Esophagus muscularis mucosa (tissue), 4 donors: ENCODE measurements around the gene SLAMF7. TPM values are rescaled to one million over a fixed set of nuclear protein-coding genes. Genes with fewer than 3 reads are reported as not detected.
"Not testable (repeated sequence)": the region's sequence is repeated elsewhere in the genome, so short reads cannot be mapped to it uniquely, and the experiment has no call there.

Source experiments
- DNase-seq: peaks from one replicate; pipeline ENCODE4 v3.0.0-alpha.2; 2017; ENCODE audit errors: extremely low spot score
- H3K27ac ChIP-seq, 4 donors: fragments of 200-600 bp; sonication (generic); replicated peaks in 1 of 4; 1 replicate in 3 of 4; 2 replicates in 1 of 4; pipeline ENCODE4 v1.5.1; 2016 to 2019; ENCODE audit warnings: mild to moderate bottlenecking in 1 of 4
- H3K27me3 ChIP-seq, 4 donors: fragments of 200-600 bp; sonication (generic); one replicate each; pipeline versions ENCODE4 v1.5.1 to v1.6.0; 2016 to 2019
- H3K36me3 ChIP-seq, 4 donors: fragments of 200-600 bp; sonication (generic); one replicate each; pipeline ENCODE4 v1.5.1; 2016 to 2019
- H3K4me1 ChIP-seq, 4 donors: fragments of 200-600 bp; sonication (generic); one replicate each; pipeline ENCODE4 v1.5.1; 2016 to 2019
- H3K4me3 ChIP-seq, 4 donors: fragments of 200-600 bp; sonication (generic); 1 replicate in 2 of 4; 2 replicates in 2 of 4; pipeline ENCODE4 v1.5.1; 2016 to 2019; ENCODE audit warnings: mild to moderate bottlenecking in 4 of 4, moderate library complexity in 1 of 4
- H3K9me3 ChIP-seq, 4 donors: fragments of 200-600 bp; sonication (generic); 1 replicate in 3 of 4; 2 replicates in 1 of 4; pipeline ENCODE4 v1.5.1; 2016 to 2019
- CTCF ChIP-seq, 3 experiments: fragments of 200-600 bp in 2 of 3; fragments of 450-650 bp in 1 of 3; sonication (generic) in 2 of 3; IDR thresholded peaks; one replicate each; pipeline ENCODE4 v1.5.1; 2017 to 2019; ENCODE audit warnings: antibody characterized with exemption in 3 of 3, mild to moderate bottlenecking in 2 of 3, moderate library complexity in 1 of 3
- EP300 ChIP-seq: sonication (generic); formaldehyde crosslinking; IDR thresholded peaks from one replicate; pipeline ENCODE4 v1.6.1; 2017; ENCODE audit warnings: antibody characterized with exemption
- POLR2A ChIP-seq: fragments of 450-650 bp; IDR thresholded peaks from one replicate; pipeline ENCODE4 v1.6.1; 2017; ENCODE audit warnings: antibody characterized with exemption, moderate library complexity, mild to moderate bottlenecking, low read depth
- POLR2AphosphoS5 ChIP-seq, 2 donors: sonication (generic); formaldehyde crosslinking; IDR thresholded peaks; one replicate each; pipeline ENCODE4 v1.6.1; 2017; ENCODE audit warnings: antibody characterized with exemption in 2 of 2
- WGBS: methylation state at CpG from one replicate; pipeline ENCODE4 v1.1.5; 2018; 5-methylcytosine and 5-hydroxymethylcytosine counted together
- intact Hi-C: fragments of 100-400 bp; cut with DNase I; formaldehyde crosslinking; loops from one replicate; pipeline ENCODE4 v1.15.1; 2023
- total RNA-seq, 4 donors: library from RNA; depleted of rRNA; stranded (reverse); fragments of >200 nt; gene quantifications; one replicate each; pipeline versions ENCODE4 v1.1.0 to v1.2.1, GENCODE V29; 2016

SLAMF7 gene
- total RNA-seq, 4 donors from 2014 or later, result 0.06 to 1.3 (median 0.47) TPM

DNA sequence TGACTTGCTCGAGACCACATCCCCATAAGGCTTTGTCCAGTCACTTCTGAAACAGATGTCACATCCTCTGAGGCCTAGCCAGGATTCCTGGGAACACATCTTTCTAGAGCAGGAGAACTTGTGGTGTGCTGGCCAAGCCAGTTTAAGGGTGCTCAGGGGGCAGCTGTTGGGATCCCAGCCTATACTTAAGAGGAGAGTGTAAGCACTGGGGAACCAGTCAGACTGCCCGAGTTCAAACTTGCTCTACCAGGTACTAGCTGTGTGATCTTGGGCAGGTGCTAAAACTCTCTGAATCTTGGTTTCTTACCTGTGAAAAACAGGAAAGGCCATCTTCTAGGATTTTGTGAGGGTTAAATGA is 41.3 kb downstream of the SLAMF7 start:
- Histone ChIP-seq H3K4me1 (no peaks in the 10 kb centered on the region), H3K9me3 (no peaks in the 10 kb centered on the region), H3K4me3 (no peak overlapping the region), H3K36me3 (no peaks in the 10 kb centered on the region), H3K27ac (no peak overlapping the region), H3K27me3 (peaks cover 0 to 2% (median 0%) of the 10 kb centered on the region in 4 donors)
- DNase-seq, result peak; percentile 72
- intact Hi-C loops, result no loop called here
- whole genome bisulfite sequencing, result 86% methylated on average over 1 of the region's 2 CpGs
- TF ChIP-seq CTCF (IDR thresholded peaks at IDR 0.05) (no peak), POLR2A (no peak), EP300 (no peak), POLR2AphosphoS5 (IDR thresholded peaks at IDR 0.05) (no peak)

- H3K4me1 ChIP-seq, result no peaks in the 10 kb centered on the region
- no peaks in the 10 kb centered on the region for H3K9me3 ChIP-seq
- no peak overlapping the region for H3K4me3 ChIP-seq
- intact Hi-C loops, result no loop called here
- H3K27me3 ChIP-seq, result no peaks in the 10 kb centered on the region
- no peaks in the 10 kb centered on the region for H3K36me3 ChIP-seq
- WGBS, result 82% methylated on average over 7 of the region's 8 CpGs
- TF ChIP-seq CTCF (IDR thresholded peaks at IDR 0.05) (no peak), POLR2A (no peak), POLR2AphosphoS5 (IDR thresholded peaks at IDR 0.05) (no peak), EP300 (no peak)
- peak; percentile 91 for DNase-seq
- no peak overlapping the region for H3K27ac ChIP-seq
Measured at GRCh38 chr1:160781186-160781766, 42.2 kb downstream of the SLAMF7 start.

GRCh38 chr1:160781914-160782689 is 43.1 kb downstream of the SLAMF7 start:
- Histone ChIP-seq H3K9me3 (no peaks in the 10 kb centered on the region), H3K36me3 (no peaks in the 10 kb centered on the region), H3K4me3 (no peak overlapping the region), H3K4me1 (no peaks in the 10 kb centered on the region), H3K27me3 (no peaks in the 10 kb centered on the region), H3K27ac (no peak overlapping the region)
- TF ChIP-seq CTCF (IDR thresholded peaks at IDR 0.05), result no peak
- no peak for TF ChIP-seq POLR2AphosphoS5 (IDR thresholded peaks at IDR 0.05)
- TF ChIP-seq POLR2A, result no peak
- no peak for TF ChIP-seq EP300
- DNase-seq, result no peak
- intact Hi-C loops, result no loop called here
- 84% methylated on average over 9 of the region's 9 CpGs for WGBS

- H3K4me1 ChIP-seq, H3K27me3 ChIP-seq, H3K4me3 ChIP-seq, H3K9me3 ChIP-seq, H3K36me3 ChIP-seq, intact Hi-C loops, DNase-seq, H3K27ac ChIP-seq: not testable (repeated sequence)
- 88% methylated on average over 24 of the region's 25 CpGs for WGBS
Measured at GRCh38 chr1:160782988-160783765, 44.1 kb downstream of the SLAMF7 start.

DNA sequence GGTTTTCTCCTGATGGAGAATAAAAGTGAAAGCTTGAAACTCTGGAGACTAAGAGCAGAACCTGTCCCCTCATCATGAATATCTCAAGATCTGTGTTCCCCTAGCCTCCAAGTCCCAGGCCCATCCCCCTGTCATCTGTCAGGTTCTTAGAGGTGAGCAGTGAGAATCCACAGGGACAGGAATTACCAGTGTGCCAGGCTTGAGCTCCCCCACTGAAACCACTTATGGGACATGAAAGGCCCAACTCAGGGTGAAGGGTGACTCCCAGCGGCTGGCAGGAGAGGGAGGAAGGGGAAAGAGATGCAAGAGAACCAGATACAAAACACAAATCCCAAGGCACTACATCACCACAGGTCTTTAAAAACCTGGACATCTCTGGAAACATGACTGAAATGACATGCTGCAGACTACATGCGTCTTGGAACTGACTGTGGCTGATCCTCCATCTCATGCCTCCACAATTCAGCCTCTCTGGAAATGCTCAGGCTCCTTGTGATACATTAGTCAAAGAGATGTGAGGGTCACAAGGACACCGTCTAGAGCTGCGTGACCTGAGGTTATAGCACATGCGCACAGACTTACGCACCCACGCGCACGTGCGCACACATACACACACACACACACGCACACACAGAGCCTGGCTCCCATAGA is 50.1 kb downstream of the SLAMF7 start:
- TF ChIP-seq POLR2A (no peak), CTCF (IDR thresholded peaks at IDR 0.05) (no peak), EP300 (no peak), POLR2AphosphoS5 (IDR thresholded peaks at IDR 0.05) (no peak)
- H3K9me3 ChIP-seq, result no peaks in the 10 kb centered on the region
- no peak overlapping the region for H3K4me3 ChIP-seq
- H3K27ac ChIP-seq, result no peak overlapping the region
- H3K36me3 ChIP-seq, result no peaks in the 10 kb centered on the region
- H3K4me1 ChIP-seq, result no peaks in the 10 kb centered on the region
- no peak for DNase-seq
- H3K27me3 ChIP-seq, result no peaks in the 10 kb centered on the region
- WGBS, result 94% methylated on average over 11 of the region's 11 CpGs
- intact Hi-C loops, result no loop called here
